ENCODE results near the gene PTTG1IP. TPM values are rescaled to one million over a fixed set of nuclear protein-coding genes. Genes with fewer than 3 reads are reported as not detected.

Gene PTTG1IP
- total and polyA plus RNA-seq, 2 donors (not counting 1 experiment from before 2014, with no cell fraction given), result 229 to 240 TPM

GRCh38 chr21:44819283-44820243 lies 53.9 kb downstream of the PTTG1IP start:
- no peak overlapping the region for H2AFZ ChIP-seq (ENCODE audit: low read length)
- peaks cover 3% of the 10 kb centered on the region for H3K4me1 ChIP-seq (ENCODE audit: control insufficient read depth, extremely low read depth, insufficient read depth, low read length)
- no peak overlapping the region for H3K27ac ChIP-seq (ENCODE audit: insufficient read depth, low read length)
- no peaks in the 10 kb centered on the region for H3K36me3 ChIP-seq (ENCODE audit: control insufficient read depth, insufficient read depth, low read length)
- H3K4me2 ChIP-seq (ENCODE audit: extremely low read depth, insufficient read depth, low read length), result no peak overlapping the region
- no peaks in the 10 kb centered on the region for H4K20me1 ChIP-seq (ENCODE audit: control insufficient read depth, extremely low read depth, insufficient read depth, low read length)
- H3K4me3 ChIP-seq (replicated peaks in 1 of 4; ENCODE audit: control extremely low read depth in 1 of 4, insufficient read depth in 1 of 4, low read depth in 3 of 4, low read length in 4 of 4), result no peak overlapping the region
- no peaks in the 10 kb centered on the region for H3K27me3 ChIP-seq (ENCODE audit: control insufficient read depth, insufficient read depth, low read length)
- H3K9me3 ChIP-seq (ENCODE audit: control insufficient read depth, insufficient read depth, low read depth, low read length), result no peaks in the 10 kb centered on the region
- peaks cover 25% of the 10 kb centered on the region for H3K79me2 ChIP-seq (ENCODE audit: control insufficient read depth, insufficient read depth, low read length)
- no peak overlapping the region for H3K9ac ChIP-seq (ENCODE audit: insufficient read depth, low read length)
- TF ChIP-seq, protein P1, sequence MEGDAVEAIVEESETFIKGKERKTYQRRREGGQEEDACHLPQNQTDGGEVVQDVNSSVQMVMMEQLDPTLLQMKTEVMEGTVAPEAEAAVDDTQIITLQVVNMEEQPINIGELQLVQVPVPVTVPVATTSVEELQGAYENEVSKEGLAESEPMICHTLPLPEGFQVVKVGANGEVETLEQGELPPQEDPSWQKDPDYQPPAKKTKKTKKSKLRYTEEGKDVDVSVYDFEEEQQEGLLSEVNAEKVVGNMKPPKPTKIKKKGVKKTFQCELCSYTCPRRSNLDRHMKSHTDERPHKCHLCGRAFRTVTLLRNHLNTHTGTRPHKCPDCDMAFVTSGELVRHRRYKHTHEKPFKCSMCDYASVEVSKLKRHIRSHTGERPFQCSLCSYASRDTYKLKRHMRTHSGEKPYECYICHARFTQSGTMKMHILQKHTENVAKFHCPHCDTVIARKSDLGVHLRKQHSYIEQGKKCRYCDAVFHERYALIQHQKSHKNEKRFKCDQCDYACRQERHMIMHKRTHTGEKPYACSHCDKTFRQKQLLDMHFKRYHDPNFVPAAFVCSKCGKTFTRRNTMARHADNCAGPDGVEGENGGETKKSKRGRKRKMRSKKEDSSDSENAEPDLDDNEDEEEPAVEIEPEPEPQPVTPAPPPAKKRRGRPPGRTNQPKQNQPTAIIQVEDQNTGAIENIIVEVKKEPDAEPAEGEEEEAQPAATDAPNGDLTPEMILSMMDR (conservative IDR thresholded peaks at IDR 0.05 in 1 of 2, IDR thresholded peaks at IDR 0.05 in 1 of 2; ENCODE audit: low read depth in 1 of 2, low read length in 2 of 2), result no peak
- TF ChIP-seq EZH2 (IDR thresholded peaks at IDR 0.05; ENCODE audit: low read length, missing control alignments), result no peak
- no peak for DNase-seq (ENCODE audit: low read depth in 2 of 2)

- Histone ChIP-seq H3K79me2 (ENCODE audit: control insufficient read depth, insufficient read depth, low read length) (peaks cover 35% of the 10 kb centered on the region), H2AFZ (ENCODE audit: low read length) (no peak overlapping the region), H3K9ac (ENCODE audit: insufficient read depth, low read length) (peak overlapping the region; percentile 81), H3K9me3 (ENCODE audit: control insufficient read depth, insufficient read depth, low read depth, low read length) (no peaks in the 10 kb centered on the region), H3K4me2 (ENCODE audit: extremely low read depth, insufficient read depth, low read length) (peak overlapping the region; percentile 23), H3K27ac (ENCODE audit: insufficient read depth, low read length) (peak overlapping the region; percentile 82), H3K4me3 (replicated peaks in 1 of 4; ENCODE audit: control extremely low read depth in 1 of 4, insufficient read depth in 1 of 4, low read depth in 3 of 4, low read length in 4 of 4) (peak overlapping the region; percentile 7 to 77 (median 55)), H3K27me3 (ENCODE audit: control insufficient read depth, insufficient read depth, low read length) (no peaks in the 10 kb centered on the region), H3K4me1 (ENCODE audit: control insufficient read depth, extremely low read depth, insufficient read depth, low read length) (peaks cover 3% of the 10 kb centered on the region), H4K20me1 (ENCODE audit: control insufficient read depth, extremely low read depth, insufficient read depth, low read length) (no peaks in the 10 kb centered on the region), H3K36me3 (ENCODE audit: control insufficient read depth, insufficient read depth, low read length) (no peaks in the 10 kb centered on the region)
- no peak for DNase-seq (ENCODE audit: low read depth in 2 of 2)
- no peak for TF ChIP-seq EZH2 (IDR thresholded peaks at IDR 0.05; ENCODE audit: low read length, missing control alignments)
- TF ChIP-seq, protein P1 (conservative IDR thresholded peaks at IDR 0.05 in 1 of 2, IDR thresholded peaks at IDR 0.05 in 1 of 2; ENCODE audit: low read depth in 1 of 2, low read length in 2 of 2), result no peak
Observed at GRCh38 chr21:44818640-44819011, 54.9 kb downstream of the PTTG1IP start.

- H3K9ac ChIP-seq (ENCODE audit: insufficient read depth, low read length), result peak within 1 kb of the TSS; percentile 81
- H3K27me3 ChIP-seq (ENCODE audit: control insufficient read depth, insufficient read depth, low read length), result no peaks in the 10 kb centered on the region
- peak within 1 kb of the TSS; percentile 82 for H3K27ac ChIP-seq (ENCODE audit: insufficient read depth, low read length)
- peaks cover 40% of the 10 kb centered on the region for H3K79me2 ChIP-seq (ENCODE audit: control insufficient read depth, insufficient read depth, low read length)
- peak; percentile 72 to 79 for DNase-seq (ENCODE audit: low read depth in 2 of 2)
- no peaks in the 10 kb centered on the region for H4K20me1 ChIP-seq (ENCODE audit: control insufficient read depth, extremely low read depth, insufficient read depth, low read length)
- peaks cover 3% of the 10 kb centered on the region for H3K4me1 ChIP-seq (ENCODE audit: control insufficient read depth, extremely low read depth, insufficient read depth, low read length)
- H3K4me2 ChIP-seq (ENCODE audit: extremely low read depth, insufficient read depth, low read length), result peak within 1 kb of the TSS; percentile 59
- H3K36me3 ChIP-seq (ENCODE audit: control insufficient read depth, insufficient read depth, low read length), result peaks cover 4% of the 10 kb centered on the region
- no peaks in the 10 kb centered on the region for H3K9me3 ChIP-seq (ENCODE audit: control insufficient read depth, insufficient read depth, low read depth, low read length)
- H2AFZ ChIP-seq (ENCODE audit: low read length), result no peak within 1 kb of the TSS
- no peak for TF ChIP-seq EZH2 (IDR thresholded peaks at IDR 0.05; ENCODE audit: low read length, missing control alignments)
- TF ChIP-seq, protein P1 (conservative IDR thresholded peaks at IDR 0.05 in 1 of 2, IDR thresholded peaks at IDR 0.05 in 1 of 2; ENCODE audit: low read depth in 1 of 2, low read length in 2 of 2), result no peak
- H3K4me3 ChIP-seq (replicated peaks in 1 of 4; ENCODE audit: control extremely low read depth in 1 of 4, insufficient read depth in 1 of 4, low read depth in 3 of 4, low read length in 4 of 4), result peak within 1 kb of the TSS; percentile 61 to 80 (median 74)
Observed at GRCh38 chr21:44817914-44818639, 55.4 kb downstream of the PTTG1IP start, which contains the start of gene SUMO3. TSS of gene SUMO3 (minus strand) at chr21:44818062. CDS start at chr21:44817968, 94 bp downstream.
